Spleen (tissue), 11 donors: ENCODE measurements around the gene ADGRD1. TPM values are rescaled to one million over a fixed set of nuclear protein-coding genes. Genes with fewer than 3 reads are reported as not detected.

Experiments
- DNase-seq: peaks from one replicate; pipeline ENCODE4 v3.0.0-alpha.2; 2020
- H3K27ac ChIP-seq, 8 donors: fragments of 200-600 bp; sonication (generic) in 7 of 8; 1 replicate in 4 of 8; 2 replicates in 4 of 8; pipeline versions ENCODE4 v1.5.0 to v1.8.0; 2016 to 2021; ENCODE audit warnings: inconsistent platforms in 4 of 8, mild to moderate bottlenecking in 4 of 8, moderate library complexity in 1 of 8
- H3K27me3 ChIP-seq, 7 donors: fragments of 200-600 bp; sonication (generic) in 6 of 7; replicated peaks in 1 of 7; 1 replicate in 4 of 7; 2 replicates in 3 of 7; pipeline versions ENCODE4 v1.5.0 to v1.8.0; 2016 to 2021; ENCODE audit warnings: inconsistent platforms in 3 of 7, mild to moderate bottlenecking in 1 of 7
- H3K36me3 ChIP-seq, 6 donors: fragments of 200-600 bp; sonication (generic) in 5 of 6; 1 replicate in 4 of 6; 2 replicates in 2 of 6; pipeline versions ENCODE4 v1.5.0 to v1.8.0; 2016 to 2021; ENCODE audit warnings: inconsistent platforms in 2 of 6
- H3K4me1 ChIP-seq, 6 donors: fragments of 200-600 bp; sonication (generic) in 5 of 6; 1 replicate in 3 of 6; 2 replicates in 3 of 6; pipeline versions ENCODE4 v1.5.0 to v1.8.0; 2016 to 2021; ENCODE audit warnings: inconsistent platforms in 3 of 6
- H3K4me3 ChIP-seq, 8 donors: fragments of 200-600 bp; sonication (generic) in 7 of 8; 1 replicate in 4 of 8; 2 replicates in 4 of 8; pipeline versions ENCODE4 v1.5.0 to v1.8.0; 2016 to 2021; ENCODE audit warnings: inconsistent platforms in 4 of 8, mild to moderate bottlenecking in 4 of 8, moderate library complexity in 2 of 8
- H3K9me3 ChIP-seq, 8 donors: fragments of 200-600 bp; sonication (generic) in 7 of 8; 1 replicate in 4 of 8; 2 replicates in 4 of 8; pipeline versions ENCODE4 v1.5.0 to v1.8.0; 2016 to 2021; ENCODE audit warnings: inconsistent platforms in 4 of 8
- CTCF ChIP-seq, 11 experiments: fragments of 200-600 bp in 7 of 11; fragments of 450-650 bp in 4 of 11; sonication (generic) in 4 of 11; IDR thresholded peaks in 8 of 11; conservative IDR thresholded peaks in 3 of 11; 1 replicate in 7 of 11; 2 replicates in 4 of 11; pipeline versions ENCODE4 v1.4.0 to v1.8.0; 2016 to 2021; ENCODE audit warnings: antibody characterized with exemption in 11 of 11, inconsistent platforms in 4 of 11, mild to moderate bottlenecking in 1 of 11
- POLR2A ChIP-seq, 3 donors: fragments of 450-650 bp; IDR thresholded peaks; one replicate each; pipeline ENCODE4 v1.5.1; 2017; ENCODE audit warnings: antibody characterized with exemption in 3 of 3, mild to moderate bottlenecking in 1 of 3
- POLR2AphosphoS5 ChIP-seq, 3 donors: sonication (generic); formaldehyde crosslinking; IDR thresholded peaks; one replicate each; pipeline ENCODE4 v1.5.1; 2017; ENCODE audit warnings: antibody characterized with exemption in 3 of 3
- WGBS, 5 donors: extraction: QIAGEN DNeasy Blood & Tissue Kit in 3 of 5; methylation state at CpG; one replicate each; pipeline versions ENCODE4 v1.1.5 to v1.1.7; 2013 to 2018; 5-methylcytosine and 5-hydroxymethylcytosine counted together
- intact Hi-C: fragments of 100-400 bp; cut with DNase I; formaldehyde crosslinking; loops from one replicate; pipeline ENCODE4 v1.15.0; 2023; ENCODE audit warnings: low total_unique reads
- polyA plus RNA-seq, 3 donors: library from polyadenylated mRNA; stranded (reverse); fragments of 200-250 nt; gene quantifications; one replicate each; pipeline ENCODE4 v1.2.1, GENCODE V29; 2013
- small RNA-seq, 4 donors: library from RNA; depleted of rRNA; stranded (forward); fragments of <200 nt; gene quantifications; one replicate each; pipeline ENCODE3, GENCODE V24; 2016
- total RNA-seq, 7 donors: library from RNA; depleted of rRNA in 3 of 7; stranded (reverse); fragments of >200 nt in 3 of 7; fragmentation: NEBNext Ultra II Directional in 4 of 7; extraction: Animal tissue kit (Norgen Biotek cat#: 25700) in 4 of 7; gene quantifications; one replicate each; pipeline versions ENCODE4 v1.1.0 to v1.2.1, GENCODE V29; 2016 to 2021
- donor health status: healthy with polysubstance abuse.
- donor health status: DM: no; HTN: no; CAD: no; lungs with moderate emphysema.
- donor health status: DM: no; HTN: no; CAD: no.
- donor health status: Bipolar disorder and iron deficiency.
- donor health status: healthy.
- donor health status: DM: no; HTN: no; CAD: no.
- donor health status: DM: yes; HTN: yes; CAD: no.

The ADGRD1 gene
- total and polyA plus RNA-seq, 10 donors = 0.89 to 9.7 (median 4.8) TPM

GRCh38 chr12:131190965-131191364 is 237.3 kb downstream of the ADGRD1 start:
- Histone ChIP-seq H3K27ac (no peak overlapping the region), H3K9me3 (peaks cover 0 to 6% (median 0%) of the 10 kb centered on the region in 8 donors), H3K27me3 (peaks cover 0 to 15% (median 0%) of the 10 kb centered on the region in 7 donors), H3K4me3 (no peak overlapping the region), H3K4me1 (no peaks in the 10 kb centered on the region), H3K36me3 (no peaks in the 10 kb centered on the region)
- DNase-seq = no peak
- TF ChIP-seq CTCF (IDR thresholded peaks at IDR 0.05 in 8 of 11, conservative IDR thresholded peaks at IDR 0.05 in 3 of 11) = no peak
- TF ChIP-seq POLR2A (IDR thresholded peaks at IDR 0.05) = no peak
- no peak for TF ChIP-seq POLR2AphosphoS5 (IDR thresholded peaks at IDR 0.05)
- intact Hi-C loops = no loop called here
- 80 to 91% (median 87%) methylated on average over 4 of the region's 4 CpGs for WGBS, 5 donors

Small RNA genes within 50 kb of the gene (small RNA-seq; reads per million reads assigned to genes)
- gene RF00019 = 0 reads per million in 4 donors

Other genes starting within 250 kb of the ADGRD1 start
- gene RIMBP2, start 237.6 kb upstream of the ADGRD1 start, total RNA-seq = 1 to 10 TPM in 4 of 7 donors, under 1 TPM in 3; 0.77 to 5.2 (median 2.3) TPM
- under 1 TPM; 0.05 to 0.64 (median 0.13) TPM for gene RIMBP2, start 237.6 kb upstream of the ADGRD1 start, polyA plus RNA-seq
- gene STX2, start 114.7 kb upstream of the ADGRD1 start, total RNA-seq = 10 to 100 TPM; 11.5 to 18.4 (median 15.1) TPM
- gene STX2, start 114.7 kb upstream of the ADGRD1 start, polyA plus RNA-seq = 1 to 10 TPM; 7.4 to 9.1 (median 8.6) TPM
- 100 to 1,000 TPM; 128 to 423 (median 270) TPM for gene RAN, start 81.8 kb upstream of the ADGRD1 start, total RNA-seq
- 100 to 1,000 TPM; 225 to 412 (median 395) TPM for gene RAN, start 81.8 kb upstream of the ADGRD1 start, polyA plus RNA-seq